Ishikawa (cell line): ENCODE results near the gene DBN1.

ENCODE experiments used
- CREB1 ChIP-seq: IDR thresholded peaks from 2 replicates; pipeline ENCODE4 v1.6.1; 2012; ENCODE audit warnings: low read depth
- EP300 ChIP-seq: IDR thresholded peaks from 2 replicates; pipeline ENCODE4 v1.6.1; 2012; ENCODE audit warnings: borderline replicate concordance
- FOXM1 ChIP-seq: IDR thresholded peaks from 2 replicates; pipeline ENCODE4 v1.6.1; 2012; ENCODE audit warnings: low read depth, borderline replicate concordance
- RAD21 ChIP-seq: IDR thresholded peaks from 2 replicates; pipeline ENCODE4 v1.6.1; 2012; ENCODE audit warnings: low read depth
- YY1 ChIP-seq: IDR thresholded peaks from 2 replicates; pipeline ENCODE4 v1.6.1; 2012; ENCODE audit warnings: low read depth
- TF ChIP-seq, protein P1 (sequence below): IDR thresholded peaks from 2 replicates; pipeline ENCODE4 v1.6.1; 2012
- TF ChIP-seq, protein P2 (sequence below): IDR thresholded peaks from 2 replicates; pipeline ENCODE4 v1.6.1; 2012; ENCODE audit warnings: low read depth, mild to moderate bottlenecking

DNA sequence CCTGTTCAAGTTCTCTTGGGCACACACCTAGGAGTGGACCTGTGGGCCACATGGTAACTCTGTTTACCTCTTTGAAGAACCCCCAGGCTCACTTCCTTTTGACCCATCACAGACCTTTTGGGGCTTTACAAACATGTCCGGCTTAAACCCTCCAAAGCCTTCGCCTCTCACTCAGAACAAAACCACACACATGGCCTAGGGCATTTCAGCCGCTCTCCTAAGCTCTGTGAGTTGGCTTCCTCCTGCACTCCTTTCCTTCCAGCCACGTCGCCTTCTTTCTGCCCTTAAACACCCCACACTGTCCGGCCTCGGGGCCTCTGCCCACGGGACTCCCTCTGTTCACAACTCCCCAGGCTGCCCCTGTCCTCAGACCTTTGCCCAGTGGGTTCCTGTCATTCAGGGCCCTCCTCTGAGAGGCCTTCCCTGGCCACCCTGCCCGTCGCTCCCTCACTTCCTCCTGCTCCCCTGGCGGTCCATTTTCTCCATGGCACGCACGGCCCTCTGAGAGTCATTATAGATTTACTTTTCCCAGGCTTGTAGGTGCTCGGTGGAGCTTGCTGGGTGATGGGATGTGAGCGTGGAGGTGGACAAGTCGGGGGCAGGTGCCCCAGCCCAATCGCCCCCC lies 34.3 kb upstream of the DBN1 start:
- TF ChIP-seq, protein P1, sequence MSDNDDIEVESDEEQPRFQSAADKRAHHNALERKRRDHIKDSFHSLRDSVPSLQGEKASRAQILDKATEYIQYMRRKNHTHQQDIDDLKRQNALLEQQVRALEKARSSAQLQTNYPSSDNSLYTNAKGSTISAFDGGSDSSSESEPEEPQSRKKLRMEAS: no peak
- TF ChIP-seq FOXM1: no peak
- no peak for TF ChIP-seq RAD21
- TF ChIP-seq EP300: no peak
- TF ChIP-seq CREB1: no peak
- no peak for TF ChIP-seq YY1
- TF ChIP-seq, protein P2, sequence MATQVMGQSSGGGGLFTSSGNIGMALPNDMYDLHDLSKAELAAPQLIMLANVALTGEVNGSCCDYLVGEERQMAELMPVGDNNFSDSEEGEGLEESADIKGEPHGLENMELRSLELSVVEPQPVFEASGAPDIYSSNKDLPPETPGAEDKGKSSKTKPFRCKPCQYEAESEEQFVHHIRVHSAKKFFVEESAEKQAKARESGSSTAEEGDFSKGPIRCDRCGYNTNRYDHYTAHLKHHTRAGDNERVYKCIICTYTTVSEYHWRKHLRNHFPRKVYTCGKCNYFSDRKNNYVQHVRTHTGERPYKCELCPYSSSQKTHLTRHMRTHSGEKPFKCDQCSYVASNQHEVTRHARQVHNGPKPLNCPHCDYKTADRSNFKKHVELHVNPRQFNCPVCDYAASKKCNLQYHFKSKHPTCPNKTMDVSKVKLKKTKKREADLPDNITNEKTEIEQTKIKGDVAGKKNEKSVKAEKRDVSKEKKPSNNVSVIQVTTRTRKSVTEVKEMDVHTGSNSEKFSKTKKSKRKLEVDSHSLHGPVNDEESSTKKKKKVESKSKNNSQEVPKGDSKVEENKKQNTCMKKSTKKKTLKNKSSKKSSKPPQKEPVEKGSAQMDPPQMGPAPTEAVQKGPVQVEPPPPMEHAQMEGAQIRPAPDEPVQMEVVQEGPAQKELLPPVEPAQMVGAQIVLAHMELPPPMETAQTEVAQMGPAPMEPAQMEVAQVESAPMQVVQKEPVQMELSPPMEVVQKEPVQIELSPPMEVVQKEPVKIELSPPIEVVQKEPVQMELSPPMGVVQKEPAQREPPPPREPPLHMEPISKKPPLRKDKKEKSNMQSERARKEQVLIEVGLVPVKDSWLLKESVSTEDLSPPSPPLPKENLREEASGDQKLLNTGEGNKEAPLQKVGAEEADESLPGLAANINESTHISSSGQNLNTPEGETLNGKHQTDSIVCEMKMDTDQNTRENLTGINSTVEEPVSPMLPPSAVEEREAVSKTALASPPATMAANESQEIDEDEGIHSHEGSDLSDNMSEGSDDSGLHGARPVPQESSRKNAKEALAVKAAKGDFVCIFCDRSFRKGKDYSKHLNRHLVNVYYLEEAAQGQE: no peak
